ENCODE results near the gene AANAT.

The AANAT gene

DNA sequence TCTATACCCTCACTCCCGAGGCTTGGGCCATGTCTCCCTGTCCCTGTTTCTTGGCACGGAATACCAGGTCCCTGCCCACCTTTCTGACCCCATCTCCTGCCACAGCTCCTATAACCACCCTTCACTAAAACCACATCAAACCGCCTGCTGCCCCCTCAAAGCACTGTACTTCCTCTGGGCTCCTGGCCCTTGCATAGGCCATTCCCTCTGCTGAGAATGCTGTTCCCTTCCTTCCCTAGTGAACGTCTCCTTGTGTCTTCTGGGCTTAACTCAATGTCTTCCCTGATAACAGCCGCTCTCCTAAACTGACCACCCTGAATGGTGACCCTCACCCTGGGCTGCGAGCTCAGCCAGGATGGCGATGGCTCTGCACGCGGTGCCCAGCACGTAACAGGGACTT, 10.7 kb downstream of the AANAT start:
- TF ChIP-seq, protein P1, sequence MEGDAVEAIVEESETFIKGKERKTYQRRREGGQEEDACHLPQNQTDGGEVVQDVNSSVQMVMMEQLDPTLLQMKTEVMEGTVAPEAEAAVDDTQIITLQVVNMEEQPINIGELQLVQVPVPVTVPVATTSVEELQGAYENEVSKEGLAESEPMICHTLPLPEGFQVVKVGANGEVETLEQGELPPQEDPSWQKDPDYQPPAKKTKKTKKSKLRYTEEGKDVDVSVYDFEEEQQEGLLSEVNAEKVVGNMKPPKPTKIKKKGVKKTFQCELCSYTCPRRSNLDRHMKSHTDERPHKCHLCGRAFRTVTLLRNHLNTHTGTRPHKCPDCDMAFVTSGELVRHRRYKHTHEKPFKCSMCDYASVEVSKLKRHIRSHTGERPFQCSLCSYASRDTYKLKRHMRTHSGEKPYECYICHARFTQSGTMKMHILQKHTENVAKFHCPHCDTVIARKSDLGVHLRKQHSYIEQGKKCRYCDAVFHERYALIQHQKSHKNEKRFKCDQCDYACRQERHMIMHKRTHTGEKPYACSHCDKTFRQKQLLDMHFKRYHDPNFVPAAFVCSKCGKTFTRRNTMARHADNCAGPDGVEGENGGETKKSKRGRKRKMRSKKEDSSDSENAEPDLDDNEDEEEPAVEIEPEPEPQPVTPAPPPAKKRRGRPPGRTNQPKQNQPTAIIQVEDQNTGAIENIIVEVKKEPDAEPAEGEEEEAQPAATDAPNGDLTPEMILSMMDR (IDR thresholded peaks at IDR 0.05; ENCODE audit: low read depth, low read length): no peak
- DNase-seq (ENCODE audit: low read depth in 2 of 2): no peak
- no peak overlapping the region for H3K4me3 ChIP-seq (replicated peaks in 1 of 2; ENCODE audit: low read depth in 2 of 2, low read length in 2 of 2)

DNA sequence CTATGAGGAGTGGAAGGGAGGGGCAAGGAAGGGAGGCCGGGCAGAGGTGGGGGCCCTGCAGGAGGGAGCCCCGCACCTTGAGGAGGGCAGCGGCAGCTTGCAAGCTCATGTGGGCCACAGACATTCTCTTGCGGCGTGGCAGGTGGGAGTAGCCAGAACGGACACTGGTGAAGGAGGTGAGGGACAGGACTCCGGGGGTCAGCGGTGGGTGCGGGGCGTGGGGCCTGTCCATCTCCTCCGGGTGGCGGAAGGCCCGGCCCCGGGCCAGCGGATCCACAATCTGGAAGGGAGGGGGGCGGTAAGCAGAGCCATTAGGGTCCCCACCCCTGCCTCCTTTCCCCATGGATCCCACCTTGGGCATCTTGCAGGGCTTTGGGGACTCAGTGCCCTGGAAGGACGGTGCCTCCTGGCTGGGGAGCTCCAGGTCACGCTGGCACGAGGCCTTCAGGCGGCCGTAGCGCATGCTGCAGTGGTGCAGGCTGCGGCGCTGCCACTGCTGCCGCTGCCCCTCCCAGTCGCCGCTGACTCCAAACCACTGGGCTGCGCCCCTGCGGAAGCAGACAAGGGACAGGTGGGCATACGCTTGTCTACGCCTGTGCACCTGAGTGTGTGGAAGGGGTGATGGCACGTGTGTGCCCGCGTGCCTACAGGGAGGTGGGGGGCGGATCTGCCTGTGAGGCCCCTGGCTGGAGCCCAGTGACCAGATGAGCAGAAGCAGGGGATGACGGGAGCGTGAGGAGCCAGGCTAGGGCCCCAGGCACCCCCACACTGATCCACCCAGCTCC, 11.5 kb downstream of the AANAT start:
- no peak overlapping the region for H3K4me3 ChIP-seq (replicated peaks in 1 of 2; ENCODE audit: low read depth in 2 of 2, low read length in 2 of 2)
- TF ChIP-seq, protein P1 (IDR thresholded peaks at IDR 0.05; ENCODE audit: low read depth, low read length): no peak
- DNase-seq (ENCODE audit: low read depth in 2 of 2): no peak

DNA sequence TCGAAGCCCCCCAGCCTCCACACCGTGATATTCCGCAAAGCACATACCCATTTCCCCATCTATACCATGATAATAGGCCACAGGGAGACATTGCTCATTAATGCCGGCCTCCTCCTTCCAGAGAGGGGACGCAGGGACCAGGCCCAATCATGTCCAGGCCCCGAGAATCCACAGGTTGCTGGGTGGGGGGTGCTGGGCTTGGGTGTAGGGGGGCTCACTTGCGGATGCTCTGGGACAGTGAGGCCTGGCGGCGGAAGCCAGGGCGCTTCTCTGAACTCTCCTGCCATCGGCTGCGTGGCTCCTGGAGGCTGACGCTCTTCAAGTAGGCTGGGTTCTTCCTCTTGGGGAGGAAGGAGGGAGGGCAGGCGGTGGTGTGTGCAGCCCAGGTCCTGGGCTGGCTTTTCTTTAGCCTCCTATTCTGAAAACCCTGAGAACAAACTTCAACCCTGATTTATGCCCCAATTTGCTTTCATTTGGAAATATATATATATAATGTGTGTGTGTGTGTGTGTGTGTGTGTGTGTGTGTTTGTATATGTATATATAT, 12.2 kb downstream of the AANAT start:
- no peak for DNase-seq (ENCODE audit: low read depth in 2 of 2)
- no peak overlapping the region for H3K4me3 ChIP-seq (replicated peaks in 1 of 2; ENCODE audit: low read depth in 2 of 2, low read length in 2 of 2)
- TF ChIP-seq, protein P1 (IDR thresholded peaks at IDR 0.05; ENCODE audit: low read depth, low read length): no peak

DNA sequence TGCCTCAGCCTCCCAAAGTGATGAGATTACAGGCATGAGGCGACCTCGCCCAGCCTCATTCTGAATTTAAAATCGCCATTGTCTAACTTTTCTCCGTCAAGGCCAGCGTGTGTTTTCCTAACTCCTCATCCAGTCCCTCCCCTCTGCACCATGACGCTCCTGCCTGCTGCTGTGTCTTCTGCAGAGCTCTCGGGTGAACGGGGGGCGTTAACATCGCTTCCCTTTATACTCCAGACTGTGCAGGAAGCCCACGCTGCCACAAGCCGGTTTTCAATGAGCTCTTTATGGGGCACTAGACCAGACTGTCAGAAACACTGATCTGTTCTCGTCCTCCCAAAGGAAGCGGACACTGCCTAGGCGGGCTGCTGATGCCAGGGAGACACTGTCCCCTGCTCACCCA, 13.2 kb downstream of the AANAT start:
- TF ChIP-seq, protein P1 (IDR thresholded peaks at IDR 0.05; ENCODE audit: low read depth, low read length): no peak
- H3K4me3 ChIP-seq (replicated peaks in 1 of 2; ENCODE audit: low read depth in 2 of 2, low read length in 2 of 2): no peak overlapping the region
- no peak for DNase-seq (ENCODE audit: low read depth in 2 of 2)

DNA sequence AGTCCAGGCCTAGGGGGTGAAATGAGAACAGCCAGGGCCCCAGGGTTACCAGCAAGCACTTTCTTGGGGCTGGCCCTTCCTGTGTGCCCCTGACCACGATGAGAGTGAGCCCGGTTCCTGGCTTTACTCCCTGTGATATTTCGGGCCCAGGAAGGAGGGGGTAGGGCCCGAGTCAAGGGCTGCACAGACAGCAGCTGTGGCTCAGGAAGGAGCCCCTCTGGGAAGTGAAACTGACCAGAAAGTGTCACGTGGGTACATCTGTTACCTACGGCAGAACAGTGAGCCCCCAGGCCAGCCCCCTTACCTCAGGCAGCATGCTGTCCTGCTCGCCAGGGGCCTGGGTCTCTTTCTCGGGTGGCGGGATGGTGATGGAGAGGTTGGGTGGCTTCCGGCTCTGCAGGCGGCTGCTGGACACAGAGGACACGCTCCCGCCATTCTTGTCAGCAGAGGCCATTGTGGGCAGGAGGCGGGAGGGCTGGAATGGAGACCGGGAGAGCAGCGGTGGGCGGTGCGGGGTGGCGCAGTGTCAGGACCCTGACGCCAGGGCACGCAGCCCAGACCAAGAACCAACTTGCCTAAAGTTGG, 13.8 kb downstream of the AANAT start:
- DNase-seq (ENCODE audit: low read depth in 2 of 2): no peak
- no peak overlapping the region for H3K4me3 ChIP-seq (replicated peaks in 1 of 2; ENCODE audit: low read depth in 2 of 2, low read length in 2 of 2)
- TF ChIP-seq, protein P1 (IDR thresholded peaks at IDR 0.05; ENCODE audit: low read depth, low read length): no peak

DNA sequence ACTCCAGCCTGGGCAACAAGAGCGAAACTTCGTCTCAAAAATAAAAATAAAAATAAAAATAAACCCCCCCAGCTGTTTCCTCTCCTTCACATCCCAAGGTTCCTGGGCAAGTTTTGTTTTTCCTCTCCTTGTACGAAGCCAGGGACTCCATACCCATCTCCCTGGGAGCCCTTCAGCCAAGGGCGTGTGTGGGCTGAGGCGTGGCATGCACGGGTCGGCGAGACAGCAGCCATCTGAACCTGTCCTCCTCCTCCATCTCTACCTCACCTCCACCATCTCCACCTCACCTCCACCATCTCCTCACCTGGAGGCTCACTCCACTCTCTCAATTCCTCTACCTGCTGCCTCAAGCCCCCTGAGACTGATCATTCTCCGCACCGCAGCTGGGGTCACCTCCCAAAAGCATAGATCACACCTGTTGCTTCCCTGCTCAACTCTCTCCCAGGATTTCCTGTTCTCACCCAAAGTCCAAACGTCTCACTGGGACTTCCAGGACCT, 16.9 kb downstream of the AANAT start:
- no peak for DNase-seq (ENCODE audit: low read depth in 2 of 2)
- H3K4me3 ChIP-seq (replicated peaks in 1 of 2; ENCODE audit: low read depth in 2 of 2, low read length in 2 of 2): no peak overlapping the region
- TF ChIP-seq, protein P1 (IDR thresholded peaks at IDR 0.05; ENCODE audit: low read depth, low read length): no peak

Measured in cardiac fibroblast (primary cell).